Glomerular endothelial cell (primary cell): ENCODE data around the gene PCNX1. TPM values are rescaled to one million over a fixed set of nuclear protein-coding genes. Genes with fewer than 3 reads are reported as not detected.
"Not testable (repeated sequence)": the region's sequence is repeated elsewhere in the genome, so short reads cannot be mapped to it uniquely, and the experiment has no call there.

Experiments used
- DNase-seq: peaks from one replicate; pipeline ENCODE4 v3.0.0-alpha.2; 2011; ENCODE audit warnings: low read depth, low spot score; ENCODE audit errors: extremely low read depth
- total RNA-seq: library from RNA; depleted of rRNA; stranded (reverse); fragments of >200 nt; gene quantifications from 2 replicates; pipeline ENCODE4 v1.2.3, GENCODE V29; 2015

The PCNX1 gene
- total RNA-seq, 1 donor from 2014 or later = 27.9 TPM

DNA sequence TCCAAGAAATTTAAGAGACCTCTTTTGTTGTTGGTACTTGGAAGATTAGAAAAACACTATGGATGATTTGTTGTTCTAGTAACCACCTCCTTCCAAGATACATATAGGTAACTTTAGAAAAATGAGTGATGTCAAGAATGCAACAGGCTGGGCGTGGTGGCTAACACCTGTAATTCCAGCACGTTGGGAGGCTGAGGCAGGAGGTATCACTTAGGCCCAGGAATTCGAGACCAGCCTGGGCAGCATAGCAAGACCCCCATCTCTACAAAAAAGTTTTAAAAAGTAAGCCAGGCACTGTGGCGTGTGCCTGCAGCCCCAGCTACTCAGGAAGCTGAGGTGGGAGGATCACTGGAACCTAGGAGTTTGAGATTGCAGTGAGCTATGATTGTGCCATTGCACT, 97.8 kb downstream of the PCNX1 start:
- DNase-seq = no peak

DNA sequence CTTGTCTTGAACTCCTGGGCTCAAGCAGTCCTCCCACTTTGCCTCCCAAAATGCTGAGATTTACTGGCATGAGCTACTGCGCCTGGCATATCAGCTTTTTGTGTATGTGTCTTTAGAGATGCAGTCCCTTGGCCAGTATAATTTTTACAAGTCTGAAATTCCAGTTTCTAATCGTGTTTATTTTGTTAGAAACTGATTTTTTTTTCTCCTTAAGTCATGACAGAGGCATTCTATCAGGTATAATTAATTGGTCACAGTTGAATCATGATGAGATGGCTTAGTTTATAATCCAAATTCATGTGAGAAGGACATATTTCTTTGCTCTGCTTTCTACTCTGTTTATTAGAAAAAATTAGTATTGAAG, 98.9 kb downstream of the PCNX1 start:
- DNase-seq = no peak

DNA sequence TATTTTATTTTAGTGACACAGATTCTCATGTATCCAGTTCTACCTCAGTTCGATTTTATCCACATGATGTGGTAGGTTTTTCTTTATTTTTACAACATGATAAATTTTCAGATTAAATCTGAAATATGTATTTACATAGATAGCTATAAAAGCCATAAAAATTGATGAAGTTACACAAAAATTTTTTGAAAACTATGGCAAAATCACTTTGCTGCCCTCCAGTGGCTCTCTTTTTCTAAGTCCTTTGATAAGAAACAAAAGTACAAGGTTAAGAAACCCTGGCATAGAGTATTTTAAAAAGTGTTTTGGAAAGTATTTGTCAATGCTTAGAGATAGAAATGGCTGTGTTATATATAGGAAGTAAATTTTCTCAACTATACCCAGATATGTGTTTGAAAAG, 104.2 kb downstream of the PCNX1 start:
- no peak for DNase-seq

DNA sequence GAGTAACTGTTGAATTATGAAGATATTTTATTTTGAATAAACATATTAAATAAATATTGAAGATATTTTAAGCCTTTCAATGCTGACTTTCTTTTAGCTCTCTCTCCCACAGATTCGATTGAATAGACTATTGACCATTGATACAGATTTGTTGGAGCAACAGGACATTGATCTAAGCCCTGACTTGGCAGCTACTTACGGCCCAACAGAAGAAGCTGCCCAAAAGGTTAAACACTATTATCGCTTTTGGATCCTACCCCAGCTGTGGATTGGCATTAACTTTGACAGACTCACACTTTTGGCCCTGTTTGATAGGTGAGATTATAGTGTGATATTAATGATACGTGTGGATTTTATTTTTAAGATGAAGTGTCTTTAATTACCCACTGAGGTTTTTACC, 105.6 kb downstream of the PCNX1 start:
- DNase-seq = no peak

DNA sequence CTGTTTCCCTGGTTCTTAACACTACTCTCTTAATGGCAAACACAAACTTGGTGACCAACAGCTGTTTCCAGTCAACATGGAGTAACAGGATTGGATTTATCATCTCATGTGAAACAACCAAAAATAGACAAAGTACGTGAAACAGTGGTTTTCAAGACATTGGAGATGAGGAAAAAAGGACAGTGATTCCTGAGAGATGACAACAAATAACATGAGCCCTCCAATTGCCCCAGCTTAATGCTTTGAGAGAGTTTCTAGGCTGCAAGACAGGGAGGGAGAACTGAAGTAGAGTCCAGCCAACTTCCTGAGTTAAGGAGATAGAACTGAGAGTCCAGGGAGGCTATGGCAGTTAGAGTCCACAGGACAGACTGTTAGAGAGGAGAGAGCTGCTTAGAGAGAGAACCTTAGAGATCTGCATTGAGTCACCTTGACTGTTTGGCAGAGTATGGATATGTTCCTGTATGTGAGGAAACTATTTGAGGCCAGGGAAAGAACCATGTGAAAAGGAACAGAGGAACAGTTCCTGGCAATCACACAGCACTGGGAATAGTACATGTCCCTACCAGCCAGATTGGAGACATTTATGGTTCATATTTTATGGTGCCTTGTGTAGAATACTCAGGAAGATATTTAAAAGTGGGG, 106.4 kb downstream of the PCNX1 start:
- DNase-seq = no peak

DNA sequence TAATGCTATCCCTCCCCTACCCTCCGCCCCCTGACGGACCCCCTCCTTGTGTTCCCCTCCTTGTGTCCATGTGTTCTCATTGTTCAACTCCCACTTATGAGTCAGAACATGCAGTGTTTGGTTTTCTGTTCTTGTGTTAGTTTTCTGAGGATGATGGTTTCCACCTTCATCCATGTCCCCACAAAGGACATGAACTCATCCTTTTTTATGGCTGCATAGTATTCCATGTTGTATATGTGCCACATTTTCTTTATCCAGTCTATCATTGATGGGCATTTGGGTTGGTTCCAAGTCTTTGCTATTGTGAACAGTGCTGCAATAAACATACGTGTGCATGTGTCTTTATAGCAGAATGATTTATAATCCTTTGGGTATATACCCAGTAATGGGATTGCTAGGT, 112.7 kb downstream of the PCNX1 start:
- DNase-seq = not testable (repeated sequence)

DNA sequence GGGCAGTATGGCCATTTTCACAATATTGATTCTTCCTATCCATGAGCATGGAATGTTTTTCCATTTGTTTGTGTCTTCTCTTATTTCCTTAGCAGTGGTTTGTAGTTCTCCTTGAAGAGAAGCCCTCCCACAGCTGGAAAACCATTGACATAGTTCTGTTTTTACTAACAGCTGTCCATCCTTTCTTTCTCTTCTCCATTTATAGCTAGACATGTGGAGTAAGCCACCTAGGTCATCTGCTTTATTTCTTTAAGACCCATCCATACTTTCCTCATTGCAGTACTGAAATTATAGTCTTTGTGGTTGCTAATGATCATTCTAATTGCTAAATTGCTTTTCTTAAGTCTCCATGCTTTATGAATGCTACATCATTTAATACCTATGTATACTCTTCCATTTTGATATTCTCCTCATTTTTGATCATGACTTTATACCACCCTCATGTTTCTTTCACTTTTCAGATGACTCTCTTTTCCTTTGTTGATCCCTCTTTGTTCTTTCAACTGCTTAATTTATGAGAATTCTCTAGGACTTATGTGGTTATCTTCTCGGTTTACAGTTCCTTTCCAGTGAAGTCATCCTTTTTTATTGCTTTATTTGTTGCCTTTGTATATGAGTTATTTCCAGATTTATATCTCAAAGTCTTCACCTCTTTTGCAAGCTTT, 114.2 kb downstream of the PCNX1 start:
- no peak for DNase-seq

DNA sequence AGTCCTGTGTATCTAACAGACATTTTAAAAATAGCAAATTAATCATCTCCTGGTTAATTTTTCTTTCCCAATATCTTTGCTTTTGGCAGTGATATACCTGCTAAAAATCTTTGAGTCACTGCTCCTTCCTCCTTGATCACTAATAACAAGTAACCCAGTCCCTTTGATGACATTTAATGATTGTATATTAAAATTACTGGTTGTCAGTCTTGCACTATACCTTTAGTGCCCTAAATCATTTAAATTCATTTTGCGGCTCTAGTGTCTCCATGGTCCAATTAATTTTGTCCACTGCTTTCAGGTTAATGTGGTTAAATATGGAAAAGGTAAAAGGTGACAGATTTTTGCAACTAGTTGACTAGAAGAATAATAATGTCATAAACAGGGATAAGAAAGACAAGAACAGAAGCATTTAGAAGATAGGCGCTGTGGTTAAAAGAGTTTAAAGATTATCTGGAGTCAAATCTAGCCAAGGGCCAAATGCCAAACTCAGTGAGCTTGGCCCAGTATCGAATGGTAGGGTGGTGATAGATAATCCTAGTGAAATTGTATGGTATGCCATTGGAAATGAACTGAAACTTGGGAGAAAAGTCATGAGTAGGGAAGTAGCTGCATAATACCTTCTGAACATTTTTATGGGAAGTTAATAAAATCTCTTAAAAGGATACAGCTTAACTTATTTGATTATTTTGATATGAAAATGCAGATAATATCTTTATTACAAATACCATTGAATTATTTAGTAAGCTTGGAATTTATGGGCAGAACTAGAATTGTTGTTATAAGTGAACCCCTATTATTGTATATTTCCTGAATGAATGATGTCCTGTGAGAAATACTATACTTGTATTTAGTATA, 115.0 kb downstream of the PCNX1 start:
- no peak for DNase-seq

DNA sequence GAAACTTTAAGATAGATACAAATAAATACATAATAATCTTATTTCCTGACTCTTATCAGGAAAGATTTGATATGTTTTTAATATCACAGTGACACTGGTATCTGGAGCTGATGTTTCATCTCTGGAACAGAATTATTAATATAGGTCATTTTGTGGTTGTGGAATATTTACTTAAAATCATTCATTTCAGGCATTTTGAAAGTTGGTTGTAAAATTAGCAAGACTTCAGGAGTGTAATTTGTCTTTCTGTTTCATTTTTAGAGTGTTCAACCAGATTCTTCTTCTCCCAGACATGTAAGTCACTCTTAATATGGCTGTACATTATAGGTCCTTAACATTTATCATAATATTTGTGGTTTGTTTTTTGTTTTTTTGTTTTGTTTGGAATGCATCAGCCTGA, 115.7 kb downstream of the PCNX1 start:
- DNase-seq = no peak

DNA sequence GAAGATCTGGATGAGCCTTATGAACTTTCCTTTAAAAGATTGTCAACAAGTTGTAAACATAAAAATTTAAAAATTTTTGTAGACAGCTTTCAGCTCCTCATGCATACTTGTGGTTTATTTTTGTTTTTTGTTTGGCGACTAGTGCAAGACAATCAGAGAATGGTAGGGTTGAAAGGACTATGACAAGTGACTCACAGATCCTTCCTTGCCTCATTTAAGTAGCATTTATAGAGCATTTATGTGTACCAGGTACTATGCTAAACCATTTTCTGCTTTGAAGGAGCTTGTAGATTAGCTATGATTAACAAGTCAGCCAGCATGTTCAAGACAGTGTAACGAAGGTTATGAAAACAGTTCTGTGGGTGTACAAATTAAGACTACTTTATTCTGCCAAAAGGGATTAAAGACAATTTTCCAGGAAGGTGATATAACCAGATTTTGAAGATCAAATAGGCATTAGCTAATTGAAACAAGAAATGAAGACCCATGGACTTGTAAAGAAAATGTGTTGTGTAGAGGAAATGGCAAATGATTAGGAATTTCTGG, 122.0 kb downstream of the PCNX1 start:
- DNase-seq = no peak

DNA sequence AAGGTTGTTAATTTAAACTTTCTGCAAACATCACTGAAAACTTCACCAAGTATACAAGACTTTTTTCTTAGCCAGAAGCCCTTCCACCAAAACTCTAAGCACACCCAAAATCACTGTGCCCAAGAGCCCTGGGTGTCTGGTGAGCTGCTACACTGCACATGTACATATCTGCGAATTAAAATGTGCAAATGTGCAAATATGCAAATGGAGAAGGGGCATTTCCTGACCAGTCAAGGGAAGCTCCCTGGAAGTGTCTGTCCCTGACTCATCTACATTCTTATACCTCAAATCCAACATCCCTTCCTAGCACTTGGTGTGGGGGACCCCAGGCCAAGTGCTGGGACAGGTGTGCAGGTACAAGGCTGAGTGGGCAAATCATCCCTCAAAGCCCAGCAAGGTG, 123.7 kb downstream of the PCNX1 start:
- no peak for DNase-seq

DNA sequence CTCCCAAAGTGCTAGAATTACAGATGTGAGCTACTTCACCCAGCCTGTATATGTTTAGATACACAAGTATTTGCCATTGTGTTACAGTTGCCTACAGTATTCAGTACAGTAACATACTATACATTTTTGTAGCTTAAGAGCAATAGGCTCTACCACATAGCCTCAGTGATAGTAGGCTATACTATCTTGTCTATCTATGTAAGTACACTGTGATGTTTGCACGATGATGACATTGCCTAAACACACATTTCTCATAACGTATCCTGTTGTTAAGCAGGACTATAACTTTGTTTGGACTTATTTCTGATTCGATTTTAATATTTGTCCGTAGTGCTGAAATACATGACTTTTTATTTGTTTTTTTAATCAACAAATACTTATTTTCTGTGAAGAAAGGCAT, 129.2 kb downstream of the PCNX1 start:
- no peak for DNase-seq

DNA sequence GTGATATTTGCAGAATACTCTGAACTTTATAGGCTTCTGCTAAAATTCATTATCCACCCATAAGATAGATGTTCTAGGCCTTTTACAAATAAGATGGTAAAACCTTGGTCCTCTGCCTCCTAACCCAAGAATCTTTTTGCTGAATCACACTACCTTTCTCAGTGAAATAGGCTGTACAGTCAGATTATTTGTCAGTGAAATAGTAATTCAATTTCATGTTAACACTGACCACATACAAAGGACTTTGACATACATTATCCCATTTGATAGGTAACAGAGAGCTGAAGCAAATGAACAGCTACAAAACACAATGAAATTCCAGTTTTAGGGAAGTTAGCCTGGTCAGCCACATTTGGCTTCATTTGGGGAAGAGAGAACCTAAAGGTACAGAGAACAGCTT, 141.1 kb downstream of the PCNX1 start:
- DNase-seq = no peak

DNA sequence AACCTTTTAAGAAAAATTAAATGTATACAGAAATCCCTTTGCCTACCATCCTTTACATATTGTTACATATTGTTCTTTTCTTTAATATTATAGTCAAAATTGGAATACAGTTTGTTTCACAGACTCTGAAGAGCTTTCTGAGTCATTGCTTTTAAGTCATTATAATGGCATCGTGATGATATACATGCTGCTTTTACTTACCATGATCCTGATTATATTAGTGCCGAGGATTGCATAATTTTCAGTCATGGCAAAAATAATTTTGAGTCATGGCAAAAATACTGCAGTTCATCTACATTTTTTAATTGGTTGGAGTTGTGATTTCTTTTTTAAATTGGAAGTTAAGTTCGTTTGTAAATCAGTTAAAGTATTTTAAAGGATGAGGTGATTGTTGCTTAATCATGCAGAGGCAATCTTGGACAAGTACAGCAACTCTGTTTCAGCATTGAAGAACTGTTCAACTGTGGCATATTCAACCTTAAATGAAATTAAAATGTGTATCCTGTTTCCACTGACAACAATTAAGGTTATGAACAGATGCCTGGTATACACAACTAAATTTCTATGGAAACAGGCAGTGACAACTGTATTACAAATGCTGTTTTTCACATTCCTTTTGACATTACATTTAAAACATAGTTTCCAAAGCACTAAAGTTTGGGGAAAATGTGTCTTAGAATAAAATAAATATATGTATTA, 142.3 kb downstream of the PCNX1 start:
- no peak for DNase-seq

DNA sequence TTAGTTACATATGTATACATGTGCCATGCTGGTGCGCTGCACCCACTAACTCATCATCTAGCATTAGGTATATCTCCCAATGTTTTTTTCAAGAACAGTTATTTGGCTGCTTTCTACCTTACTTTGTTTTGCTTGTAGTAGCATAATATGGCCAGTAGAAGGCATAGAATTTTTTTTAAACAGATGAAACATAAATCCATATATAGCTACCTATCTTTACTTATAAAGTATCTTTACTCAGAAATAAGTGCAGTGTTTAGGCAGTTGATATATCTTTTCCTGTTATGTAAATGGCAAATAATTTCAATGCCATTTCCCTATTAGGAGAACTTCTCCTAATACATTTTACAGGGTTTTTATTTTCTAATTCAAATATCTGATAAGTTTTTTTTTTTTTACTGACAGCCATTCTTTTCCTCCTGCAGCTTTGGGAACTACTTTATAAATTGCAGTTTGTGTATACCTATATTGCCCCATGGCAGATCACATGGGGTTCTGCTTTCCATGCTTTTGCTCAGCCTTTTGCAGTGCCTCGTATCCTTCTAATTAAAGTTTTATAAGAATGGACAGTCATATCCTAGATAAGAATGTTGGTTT, 143.1 kb downstream of the PCNX1 start:
- no peak for DNase-seq

DNA sequence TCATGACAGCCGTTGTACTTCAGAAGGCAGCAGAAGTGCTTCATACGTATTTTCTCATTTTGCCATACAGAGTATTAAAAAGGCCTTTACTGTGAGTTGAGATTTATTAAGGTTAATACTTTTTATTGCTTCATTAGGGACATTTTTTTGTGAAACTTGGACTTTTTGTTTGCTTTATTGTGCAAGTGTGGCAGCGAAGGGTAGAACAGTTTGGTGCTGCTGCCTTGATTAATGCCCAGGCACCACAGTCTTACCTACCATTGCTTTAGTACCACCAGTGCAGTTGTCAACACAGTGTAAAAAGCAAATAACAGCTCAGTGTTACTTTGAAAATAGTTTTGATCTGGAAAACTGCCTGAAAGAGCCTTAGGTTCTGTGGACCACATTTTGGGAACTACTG, 147.4 kb downstream of the PCNX1 start:
- DNase-seq = no peak

DNA sequence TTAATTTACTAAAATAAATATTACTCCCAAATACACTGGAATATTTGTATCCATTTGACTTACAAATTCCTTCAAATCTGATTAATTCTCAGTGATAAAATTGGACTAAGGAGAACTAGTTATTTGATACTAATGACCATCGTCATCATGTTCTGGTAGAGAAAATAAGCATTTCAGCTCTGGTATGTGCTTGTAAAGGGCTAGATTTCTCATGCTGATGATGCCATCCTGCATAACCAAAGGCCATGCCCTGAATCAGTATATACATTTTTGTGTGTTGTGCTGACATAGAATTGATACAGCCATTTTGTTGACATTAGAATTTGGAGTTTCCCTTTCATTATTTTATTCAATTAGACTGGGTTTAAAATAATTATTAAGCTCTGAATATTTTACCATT, 148.9 kb downstream of the PCNX1 start:
- no peak for DNase-seq

DNA sequence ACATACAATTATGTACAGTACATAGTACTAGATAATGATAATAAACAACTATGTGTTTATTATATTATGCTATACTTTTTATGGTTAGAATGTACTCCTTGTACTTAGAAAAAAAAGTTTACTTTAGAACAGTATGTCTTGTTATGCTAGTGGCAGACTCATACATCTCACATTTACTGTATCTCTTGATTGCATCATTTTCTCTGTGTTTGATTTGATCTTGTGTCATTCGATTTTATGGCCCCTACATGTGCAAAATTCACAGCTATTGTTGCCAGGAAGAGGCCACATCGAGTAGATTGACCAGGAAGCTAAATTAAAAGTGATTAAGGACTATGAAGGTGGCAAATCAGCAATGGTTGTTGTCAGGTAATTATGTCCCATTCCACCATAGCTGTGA, 153.0 kb downstream of the PCNX1 start:
- no peak for DNase-seq

DNA sequence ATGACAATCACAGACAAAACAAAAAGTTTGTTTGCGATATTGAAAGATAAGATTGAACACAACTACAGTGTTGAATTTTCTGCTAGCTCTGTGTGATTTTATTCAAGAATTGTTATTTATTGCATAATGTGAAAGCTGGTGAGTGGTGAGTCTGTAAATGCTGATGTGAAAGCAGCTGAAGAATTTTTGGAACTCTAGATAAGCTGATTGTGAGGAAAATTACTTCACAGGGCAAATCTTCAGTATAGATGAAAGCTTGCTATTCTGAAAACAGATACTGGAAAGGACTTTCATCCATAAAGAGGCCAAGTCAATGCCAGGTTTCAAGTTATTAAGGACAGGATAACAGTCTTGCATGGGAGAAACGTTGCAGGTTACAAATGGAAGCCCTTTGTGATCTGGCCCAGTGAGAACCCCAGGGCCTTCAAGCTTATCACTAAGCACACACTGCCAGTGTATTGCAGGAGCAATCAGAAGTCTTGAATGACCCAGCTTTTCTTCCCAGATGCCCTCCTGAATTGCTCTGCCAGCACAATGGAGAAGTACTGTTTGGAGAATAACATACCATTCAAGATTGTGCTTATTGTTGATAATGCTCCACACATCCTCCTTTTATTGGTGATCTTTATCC, 153.7 kb downstream of the PCNX1 start:
- DNase-seq = no peak

DNA sequence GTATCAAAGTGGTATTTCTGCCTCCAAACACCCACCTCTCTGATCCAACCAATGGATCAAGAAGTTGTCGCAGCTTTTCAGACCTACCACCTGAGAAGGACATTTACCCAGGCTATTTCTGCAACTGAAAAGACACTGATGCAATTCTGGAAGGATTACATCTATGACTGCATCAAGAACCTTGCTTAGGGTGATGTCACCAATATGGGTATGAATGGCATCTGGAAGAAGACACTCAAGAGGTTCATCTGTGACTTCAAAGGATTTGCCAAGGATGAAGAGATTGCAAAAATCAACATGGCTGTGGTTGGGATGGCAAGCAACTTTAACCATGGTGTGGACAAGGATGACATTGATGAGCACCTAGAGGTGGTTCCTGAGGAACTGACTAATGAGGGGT, 154.2 kb downstream of the PCNX1 start:
- DNase-seq = no peak
